Testis (tissue), 3 donors: ENCODE results near the gene KIF7. TPM values are rescaled to one million over a fixed set of nuclear protein-coding genes. Genes with fewer than 3 reads are reported as not detected.

Experiments used
- DNase-seq: peaks from one replicate; pipeline ENCODE4 v3.0.0-alpha.2; 2019
- H3K27ac ChIP-seq, 2 donors: fragments of 200-600 bp; sonication (generic); one replicate each; pipeline ENCODE4 v1.5.1; 2019
- H3K27me3 ChIP-seq: fragments of 200-600 bp; sonication (generic); one replicate; pipeline ENCODE4 v1.5.1; 2019
- H3K36me3 ChIP-seq: fragments of 200-600 bp; sonication (generic); one replicate; pipeline ENCODE4 v1.5.1; 2017; ENCODE audit warnings: low read depth; ENCODE audit errors: missing control alignments
- H3K4me1 ChIP-seq: fragments of 200-600 bp; sonication (generic); one replicate; pipeline ENCODE4 v1.5.1; 2019
- H3K4me3 ChIP-seq, 2 donors: fragments of 200-600 bp; sonication (generic); one replicate each; pipeline ENCODE4 v1.5.1; 2017 to 2019
- H3K9me3 ChIP-seq: fragments of 200-600 bp; sonication (generic); one replicate; pipeline ENCODE4 v1.5.1; 2017
- CTCF ChIP-seq, 3 experiments: fragments of 450-650 bp in 2 of 3; fragments of 200-600 bp in 1 of 3; sonication (generic) in 1 of 3; IDR thresholded peaks; one replicate each; pipeline ENCODE4 v1.5.1; 2016 to 2019; ENCODE audit warnings: antibody characterized with exemption in 3 of 3, mild to moderate bottlenecking in 2 of 3, moderate library complexity in 1 of 3
- POLR2A ChIP-seq: fragments of 450-650 bp; IDR thresholded peaks from one replicate; pipeline ENCODE4 v1.6.1; 2017; ENCODE audit warnings: antibody characterized with exemption, mild to moderate bottlenecking, moderate library complexity
- WGBS, 2 donors: methylation state at CpG; one replicate each; pipeline ENCODE4 v1.1.5; 2018; 5-methylcytosine and 5-hydroxymethylcytosine counted together
- intact Hi-C: fragments of 100-400 bp; cut with DNase I; formaldehyde crosslinking; loops from one replicate; pipeline ENCODE4 v1.15.1; 2023; ENCODE audit warnings: low total_unique reads
- polyA plus RNA-seq: library from polyadenylated mRNA; stranded (reverse); fragments of 350-450 nt; fragmentation: Illumina TruSeq; extraction: RNeasy Lipid Tissue Mini Kit (QIAGEN cat#74804); gene quantifications from one replicate; pipeline ENCODE4 v1.2.3, GENCODE V29; 2014; ENCODE audit warnings: low read depth, low replicate concordance; ENCODE audit not compliant: insufficient read depth
- total RNA-seq, 2 donors: library from RNA; depleted of rRNA; stranded (reverse); fragments of >200 nt; gene quantifications; one replicate each; pipeline ENCODE4 v1.2.3, GENCODE V29; 2016

Gene KIF7
- total and polyA plus RNA-seq, 3 donors from 2014 or later = 2.6 to 7.6 (median 5.6) TPM

- Histone ChIP-seq H3K4me1 (no peaks in the 10 kb centered on the region), H3K27me3 (no peaks in the 10 kb centered on the region), H3K4me3 (no peak overlapping the region), H3K36me3 (no peaks in the 10 kb centered on the region), H3K27ac (no peak overlapping the region), H3K9me3 (no peaks in the 10 kb centered on the region)
- TF ChIP-seq CTCF (IDR thresholded peaks at IDR 0.05) = no peak
- TF ChIP-seq POLR2A = no peak
- intact Hi-C loops = no loop called here
- WGBS, 2 donors = 87 to 100% methylated on average over 1 of the region's 1 CpG
- DNase-seq = no peak
These were observed 40.1 kb downstream of the KIF7 start for GRCh38 chr15:89615135-89615534.

GRCh38 chr15:89614164-89614563, 41.1 kb downstream of the KIF7 start:
- H3K27ac ChIP-seq = no peak overlapping the region
- no peaks in the 10 kb centered on the region for H3K4me1 ChIP-seq
- no peak for DNase-seq
- intact Hi-C loops = no loop called here
- 97 to 100% methylated on average over 1 of the region's 1 CpG for WGBS, 2 donors
- TF ChIP-seq POLR2A (no peak), CTCF (IDR thresholded peaks at IDR 0.05) (no peak)
- no peaks in the 10 kb centered on the region for H3K9me3 ChIP-seq
- no peaks in the 10 kb centered on the region for H3K36me3 ChIP-seq
- no peak overlapping the region for H3K4me3 ChIP-seq
- no peaks in the 10 kb centered on the region for H3K27me3 ChIP-seq

GRCh38 chr15:89613031-89613430, 42.2 kb downstream of the KIF7 start:
- H3K27me3 ChIP-seq = no peaks in the 10 kb centered on the region
- TF ChIP-seq CTCF (IDR thresholded peaks at IDR 0.05) (no peak), POLR2A (no peak)
- no peak overlapping the region for H3K4me3 ChIP-seq
- H3K9me3 ChIP-seq = no peaks in the 10 kb centered on the region
- intact Hi-C loops = no loop called here
- no peaks in the 10 kb centered on the region for H3K36me3 ChIP-seq
- no peaks in the 10 kb centered on the region for H3K4me1 ChIP-seq
- H3K27ac ChIP-seq = no peak overlapping the region
- DNase-seq = no peak
- WGBS, 2 donors = 83 to 88% methylated on average over 2 of the region's 2 CpGs

- H3K36me3 ChIP-seq = no peaks in the 10 kb centered on the region
- H3K4me3 ChIP-seq = no peak overlapping the region
- no peaks in the 10 kb centered on the region for H3K4me1 ChIP-seq
- H3K27me3 ChIP-seq = no peaks in the 10 kb centered on the region
- TF ChIP-seq POLR2A (no peak), CTCF (IDR thresholded peaks at IDR 0.05) (no peak)
- intact Hi-C loops = no loop called here
- H3K27ac ChIP-seq = no peak overlapping the region
- no peak for DNase-seq
- WGBS, 2 donors = 95 to 96% methylated on average over 2 of the region's 2 CpGs
- no peaks in the 10 kb centered on the region for H3K9me3 ChIP-seq
These were observed 44.0 kb downstream of the KIF7 start for GRCh38 chr15:89611317-89611716.

- H3K36me3 ChIP-seq = no peaks in the 10 kb centered on the region
- no peak overlapping the region for H3K27ac ChIP-seq
- H3K4me1 ChIP-seq = no peaks in the 10 kb centered on the region
- no peaks in the 10 kb centered on the region for H3K9me3 ChIP-seq
- no peak for DNase-seq
- no peak overlapping the region for H3K4me3 ChIP-seq
- no peaks in the 10 kb centered on the region for H3K27me3 ChIP-seq
- intact Hi-C loops = no loop called here
- TF ChIP-seq POLR2A = no peak
- TF ChIP-seq CTCF (IDR thresholded peaks at IDR 0.05) = no peak
- 84 to 95% methylated on average over 4 of the region's 4 CpGs for WGBS, 2 donors
These were observed 56.2 kb downstream of the KIF7 start for GRCh38 chr15:89599021-89599420.
